ENCODE results near the gene DIAPH2. TPM values are rescaled to one million over a fixed set of nuclear protein-coding genes. Genes with fewer than 3 reads are reported as not detected.

DIAPH2 gene
- total RNA-seq, 1 experiment from 2014 or later = 15.9 TPM

GRCh38 chrX:96889726-96890125 is 205.1 kb downstream of the DIAPH2 start (continued):
- TF ChIP-seq MLX (CRISPR knock-in tag; IDR thresholded peaks at IDR 0.05) (no peak), IRF2 (CRISPR knock-in tag; IDR thresholded peaks at IDR 0.05; ENCODE audit: borderline replicate concordance, low read depth) (no peak), EMX1 (CRISPR knock-in tag; IDR thresholded peaks at IDR 0.05) (no peak), ZBTB43 (CRISPR knock-in tag; IDR thresholded peaks at IDR 0.05) (no peak), ERG (CRISPR knock-in tag; IDR thresholded peaks at IDR 0.05) (no peak), ETV6 (CRISPR knock-in tag; IDR thresholded peaks at IDR 0.05) (no peak), E2F5 (CRISPR knock-in tag; IDR thresholded peaks at IDR 0.05) (no peak), ESRRA (CRISPR knock-in tag; IDR thresholded peaks at IDR 0.05; ENCODE audit: borderline replicate concordance) (no peak), ZNF416 (CRISPR knock-in tag; IDR thresholded peaks at IDR 0.05) (no peak)

GRCh38 chrX:96906741-96907140 is 222.1 kb downstream of the DIAPH2 start:
- ATAC-seq (no peak), DNase-seq (ENCODE audit: low spot score) (no peak)
- Mint-ChIP-seq H3K36me3 (no peaks in the 10 kb centered on the region), H3K4me3 (no peak overlapping the region), H3K9me3 (no peaks in the 10 kb centered on the region), H3K4me1 (no peaks in the 10 kb centered on the region), H3K27me3 (ENCODE audit: low read depth) (no peaks in the 10 kb centered on the region), H3K27ac (no peak overlapping the region)
- CTCF ChIA-PET = no interaction called here
- POLR2A ChIA-PET = no interaction called here
- TF ChIP-seq PREB (CRISPR knock-in tag; IDR thresholded peaks at IDR 0.05; ENCODE audit: borderline replicate concordance) (no peak), ETV6 (CRISPR knock-in tag; IDR thresholded peaks at IDR 0.05) (no peak), SMAD4 (CRISPR knock-in tag; IDR thresholded peaks at IDR 0.05) (no peak), GABPB1 (CRISPR knock-in tag; IDR thresholded peaks at IDR 0.05) (no peak), TP53 (CRISPR knock-in tag; IDR thresholded peaks at IDR 0.05) (no peak), CREB1 (CRISPR knock-in tag; IDR thresholded peaks at IDR 0.05) (no peak), ZNF423 (CRISPR knock-in tag; IDR thresholded peaks at IDR 0.05) (no peak)

- H3K4me3 Mint-ChIP-seq = no peak overlapping the region
- DNase-seq (ENCODE audit: low spot score) = no peak
- no peak overlapping the region for H3K27ac Mint-ChIP-seq
- POLR2A ChIA-PET = no interaction called here
- no peak for ATAC-seq
- H3K36me3 Mint-ChIP-seq = no peaks in the 10 kb centered on the region
- CTCF ChIA-PET = no interaction called here
- no peaks in the 10 kb centered on the region for H3K9me3 Mint-ChIP-seq
- no peaks in the 10 kb centered on the region for H3K27me3 Mint-ChIP-seq (ENCODE audit: low read depth)
- H3K4me1 Mint-ChIP-seq = no peaks in the 10 kb centered on the region
- no peak for TF ChIP-seq PRDM15 (CRISPR knock-in tag; IDR thresholded peaks at IDR 0.05)
- no peak for TF ChIP-seq TEAD4 (CRISPR knock-in tag; IDR thresholded peaks at IDR 0.05)
- TF ChIP-seq FOXK1 (CRISPR knock-in tag; IDR thresholded peaks at IDR 0.05) = no peak
- TF ChIP-seq CBFB (CRISPR knock-in tag; IDR thresholded peaks at IDR 0.05; ENCODE audit: low read depth) = no peak
- TF ChIP-seq SOX15 (CRISPR knock-in tag; IDR thresholded peaks at IDR 0.05) = no peak
- TF ChIP-seq ATF6 (CRISPR knock-in tag; IDR thresholded peaks at IDR 0.05) = no peak
Measured at GRCh38 chrX:96907516-96908272, 223.1 kb downstream of the DIAPH2 start.
